ENCODE measurements around the gene DCAF7. TPM values are rescaled to one million over a fixed set of nuclear protein-coding genes. Genes with fewer than 3 reads are reported as not detected.

DCAF7 gene
- total RNA-seq, 2 donors from 2014 or later: 94.3 to 105 TPM

DNA sequence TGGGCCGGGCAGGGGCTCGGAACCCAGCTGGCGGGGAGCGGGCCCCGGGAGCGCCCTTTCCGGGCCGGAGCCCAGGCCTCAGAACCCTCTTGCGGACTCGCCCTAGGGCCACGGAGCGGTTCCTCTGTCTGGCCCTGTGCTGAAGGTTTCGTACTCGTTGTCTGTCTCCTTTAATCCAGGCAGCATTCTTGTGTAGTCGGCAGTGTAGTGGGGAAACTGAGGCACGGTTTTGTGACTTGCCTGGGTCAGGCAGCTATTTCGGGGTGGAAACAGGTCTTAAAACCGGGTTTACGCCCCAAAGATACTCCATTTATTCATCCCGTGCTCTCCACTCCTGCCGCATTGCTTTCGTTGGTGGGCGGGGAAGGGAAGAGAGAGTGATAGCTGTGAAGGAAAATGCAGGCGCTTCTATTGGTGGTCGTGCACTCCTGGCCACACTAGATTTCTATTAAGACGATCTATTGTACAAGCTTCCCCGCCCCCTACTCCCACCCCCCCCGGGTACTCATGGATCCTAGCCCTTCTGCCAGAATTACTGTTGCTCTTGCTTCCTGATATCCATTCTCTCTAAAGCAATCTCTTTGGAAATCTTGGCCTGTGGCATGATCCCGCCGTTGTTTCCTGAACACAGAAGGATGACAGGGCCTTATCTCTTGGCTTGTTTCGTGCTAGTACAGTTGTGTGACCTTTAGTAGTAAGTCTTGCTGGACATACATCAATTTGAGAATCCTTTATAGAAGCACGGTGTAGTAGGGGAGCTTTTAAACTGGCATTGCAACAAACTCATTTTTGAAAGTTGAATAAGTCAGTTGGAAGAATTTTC is 751 bp downstream of the DCAF7 start:
- DNase-seq: peak; percentile 49
- TF ChIP-seq, protein P1, sequence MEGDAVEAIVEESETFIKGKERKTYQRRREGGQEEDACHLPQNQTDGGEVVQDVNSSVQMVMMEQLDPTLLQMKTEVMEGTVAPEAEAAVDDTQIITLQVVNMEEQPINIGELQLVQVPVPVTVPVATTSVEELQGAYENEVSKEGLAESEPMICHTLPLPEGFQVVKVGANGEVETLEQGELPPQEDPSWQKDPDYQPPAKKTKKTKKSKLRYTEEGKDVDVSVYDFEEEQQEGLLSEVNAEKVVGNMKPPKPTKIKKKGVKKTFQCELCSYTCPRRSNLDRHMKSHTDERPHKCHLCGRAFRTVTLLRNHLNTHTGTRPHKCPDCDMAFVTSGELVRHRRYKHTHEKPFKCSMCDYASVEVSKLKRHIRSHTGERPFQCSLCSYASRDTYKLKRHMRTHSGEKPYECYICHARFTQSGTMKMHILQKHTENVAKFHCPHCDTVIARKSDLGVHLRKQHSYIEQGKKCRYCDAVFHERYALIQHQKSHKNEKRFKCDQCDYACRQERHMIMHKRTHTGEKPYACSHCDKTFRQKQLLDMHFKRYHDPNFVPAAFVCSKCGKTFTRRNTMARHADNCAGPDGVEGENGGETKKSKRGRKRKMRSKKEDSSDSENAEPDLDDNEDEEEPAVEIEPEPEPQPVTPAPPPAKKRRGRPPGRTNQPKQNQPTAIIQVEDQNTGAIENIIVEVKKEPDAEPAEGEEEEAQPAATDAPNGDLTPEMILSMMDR (IDR thresholded peaks at IDR 0.05): no peak
- H3K9ac ChIP-seq (ENCODE audit: low read depth in 2 of 2, low read length in 2 of 2): peak overlapping the region; percentile 92 to 97
- no peaks in the 10 kb centered on the region for H3K9me3 ChIP-seq
- intact Hi-C loops (cut with DNase I): no loop called here
- H3K4me3 ChIP-seq: peak overlapping the region; percentile 99
- peaks cover 6% of the 10 kb centered on the region for H3K4me1 ChIP-seq
- H3K27ac ChIP-seq: peak overlapping the region; percentile 97
- H3K36me3 ChIP-seq: no peaks in the 10 kb centered on the region
- H3K27me3 ChIP-seq: no peaks in the 10 kb centered on the region

DNA sequence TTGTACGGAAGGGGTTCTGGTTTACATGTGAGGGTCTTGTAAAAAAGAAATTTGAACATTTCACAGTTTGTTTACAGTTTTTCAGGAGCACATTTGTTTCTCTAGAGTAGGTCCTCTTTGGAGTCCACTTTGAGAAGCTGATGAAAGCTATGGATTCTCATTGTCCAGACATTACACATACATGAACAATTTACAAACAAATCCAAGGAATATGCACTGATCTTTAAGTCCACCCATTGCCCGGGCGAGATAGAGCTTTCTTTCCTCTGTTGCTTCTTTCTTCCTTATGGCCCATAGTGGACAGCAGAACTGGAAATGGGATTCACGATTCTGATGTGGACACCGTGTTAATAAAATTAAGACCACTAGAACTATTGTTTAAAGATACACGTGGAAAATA is 1.9 kb downstream of the DCAF7 start:
- no peaks in the 10 kb centered on the region for H3K36me3 ChIP-seq
- no peaks in the 10 kb centered on the region for H3K27me3 ChIP-seq
- peak overlapping the region; percentile 99 for H3K4me3 ChIP-seq
- DNase-seq: no peak
- intact Hi-C loops (cut with DNase I): no loop called here
- no peaks in the 10 kb centered on the region for H3K9me3 ChIP-seq
- peak overlapping the region; percentile 97 for H3K27ac ChIP-seq
- peaks cover 6% of the 10 kb centered on the region for H3K4me1 ChIP-seq
- H3K9ac ChIP-seq (ENCODE audit: low read depth in 2 of 2, low read length in 2 of 2): peak overlapping the region; percentile 28 to 63
- TF ChIP-seq, protein P1 (IDR thresholded peaks at IDR 0.05): no peak

DNA sequence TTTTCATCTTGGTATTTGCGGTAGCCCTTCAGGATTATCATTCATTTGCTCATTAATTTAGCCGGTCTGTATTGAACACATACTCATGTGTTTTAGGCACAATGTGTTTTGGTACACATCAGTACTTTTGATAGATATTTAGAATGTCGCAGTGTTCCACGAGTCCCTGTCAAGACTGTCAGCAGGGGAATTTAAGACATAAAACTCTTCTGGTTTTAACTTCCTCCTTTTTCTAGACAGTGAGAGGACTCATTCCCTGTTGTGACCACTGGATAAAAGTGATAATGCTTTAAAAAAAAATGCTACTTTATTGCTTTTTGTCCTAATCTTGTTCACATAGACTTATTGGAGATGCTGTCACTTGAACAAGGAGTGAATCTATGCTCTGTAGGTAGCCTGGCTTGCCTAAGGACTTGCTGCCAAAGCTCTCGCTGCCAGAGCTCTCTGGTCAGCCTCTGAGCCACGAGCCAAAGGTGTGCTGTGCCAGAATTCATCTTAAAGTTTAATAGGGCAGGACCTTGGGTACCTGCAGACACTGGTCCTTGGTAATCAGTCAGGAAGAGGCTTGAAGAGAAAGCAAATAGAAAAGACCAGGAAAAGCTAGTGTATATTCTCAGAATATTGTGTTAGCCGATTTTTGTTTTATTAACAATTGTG is 5.4 kb downstream of the DCAF7 start:
- H3K4me3 ChIP-seq: no peak overlapping the region
- H3K27ac ChIP-seq: no peak overlapping the region
- no peaks in the 10 kb centered on the region for H3K9me3 ChIP-seq
- H3K36me3 ChIP-seq: no peaks in the 10 kb centered on the region
- TF ChIP-seq, protein P1 (IDR thresholded peaks at IDR 0.05): no peak
- intact Hi-C loops (cut with DNase I): no loop called here
- no peak for DNase-seq
- no peak overlapping the region for H3K9ac ChIP-seq (ENCODE audit: low read depth in 2 of 2, low read length in 2 of 2)
- H3K4me1 ChIP-seq: peaks cover 6% of the 10 kb centered on the region
- H3K27me3 ChIP-seq: no peaks in the 10 kb centered on the region

DNA sequence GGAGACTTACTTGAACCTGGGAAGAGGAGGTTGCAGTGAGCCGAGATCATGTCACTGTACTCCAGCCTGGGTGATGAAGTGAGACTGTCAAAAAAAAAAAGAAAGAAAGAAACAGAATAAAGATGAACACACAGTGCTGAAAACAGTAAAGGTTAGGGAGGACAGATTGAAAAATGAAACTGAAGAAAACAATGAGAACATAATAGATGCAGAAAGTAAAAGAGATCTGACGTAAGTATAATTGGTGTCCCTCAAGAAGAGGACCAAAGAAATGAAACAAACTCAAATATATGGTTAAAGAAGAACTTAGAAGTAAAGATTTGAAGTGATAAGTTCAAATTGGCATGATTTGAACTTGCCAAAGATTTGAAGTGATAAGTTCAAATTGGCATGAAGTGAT is 7.1 kb downstream of the DCAF7 start:
- H3K9me3 ChIP-seq: no peaks in the 10 kb centered on the region
- DNase-seq: no peak
- intact Hi-C loops (cut with DNase I): no loop called here
- no peak overlapping the region for H3K9ac ChIP-seq (ENCODE audit: low read depth in 2 of 2, low read length in 2 of 2)
- TF ChIP-seq, protein P1 (IDR thresholded peaks at IDR 0.05): no peak
- no peaks in the 10 kb centered on the region for H3K27me3 ChIP-seq
- H3K36me3 ChIP-seq: no peaks in the 10 kb centered on the region
- no peak overlapping the region for H3K27ac ChIP-seq
- no peak overlapping the region for H3K4me3 ChIP-seq
- peaks cover 6% of the 10 kb centered on the region for H3K4me1 ChIP-seq

DNA sequence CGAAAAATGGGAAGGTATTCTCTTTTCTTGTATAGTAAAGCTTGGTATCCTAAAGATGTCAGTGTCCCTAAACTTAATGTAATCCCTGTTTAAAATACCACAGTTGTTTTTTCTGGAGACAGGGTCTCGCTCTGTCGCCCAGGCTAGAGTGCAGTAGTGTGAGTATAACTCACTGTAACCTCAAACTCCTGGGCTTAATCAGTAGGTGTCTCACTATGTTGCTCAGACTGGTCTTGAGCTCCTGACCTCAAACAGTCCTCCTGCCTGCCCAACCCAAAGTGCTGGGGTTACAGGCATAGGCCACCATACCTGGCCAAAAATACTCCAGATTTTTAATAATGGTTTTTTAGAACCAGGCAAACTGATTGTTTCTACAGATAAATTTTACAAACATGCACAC is 8.2 kb downstream of the DCAF7 start:
- H3K9ac ChIP-seq (ENCODE audit: low read depth in 2 of 2, low read length in 2 of 2): no peak overlapping the region
- no peak overlapping the region for H3K4me3 ChIP-seq
- no peaks in the 10 kb centered on the region for H3K36me3 ChIP-seq
- H3K9me3 ChIP-seq: no peaks in the 10 kb centered on the region
- no peaks in the 10 kb centered on the region for H3K27me3 ChIP-seq
- DNase-seq: no peak
- peaks cover 2% of the 10 kb centered on the region for H3K4me1 ChIP-seq
- TF ChIP-seq, protein P1 (IDR thresholded peaks at IDR 0.05): no peak
- H3K27ac ChIP-seq: no peak overlapping the region
- intact Hi-C loops (cut with DNase I): no loop called here

All from colonic mucosa (tissue), 4 donors.